CD4-positive, alpha-beta T cell (primary cell): ENCODE measurements around the gene NFE2. TPM values are rescaled to one million over a fixed set of nuclear protein-coding genes. Genes with fewer than 3 reads are reported as not detected.

Source experiments
- ATAC-seq: fragments of 200-7000 bp; cut with Tn5 transposase; one replicate; pipeline ENCODE4 v1.10.0; 2022; ENCODE audit warnings: mild to moderate bottlenecking; ENCODE audit not compliant: poor library complexity
- CTCF ChIA-PET: fragments of 350-600 bp; sonication (Branson Sonifier 250); formaldehyde crosslinking; loops from one replicate; lab custom pipeline; 2021; ENCODE audit warnings: antibody characterized with exemption, inconsistent platforms; lab: Charles Lee
- POLR2A ChIA-PET: fragments of 350-600 bp; sonication (Branson Sonifier 250); formaldehyde crosslinking; loops from one replicate; lab custom pipeline; 2021; ENCODE audit warnings: antibody characterized with exemption, inconsistent platforms; lab: Charles Lee
- DNase-seq, 14 experiments: peaks; one replicate each; pipeline ENCODE4 v3.0.0-alpha.2; 2013 to 2020; ENCODE audit warnings: mixed read lengths in 2 of 14
- H3K27ac ChIP-seq, 2 donors: one replicate each; pipeline versions ENCODE4 v1.5.1 to v1.7.0; 2013; ENCODE audit warnings: low read length in 2 of 2, low read depth in 1 of 2, mild to moderate bottlenecking in 1 of 2
- H3K27me3 ChIP-seq, 2 experiments: 1 replicate in 1 of 2; 2 replicates in 1 of 2; pipeline versions ENCODE4 v1.6.1 to v1.7.0; 2013; ENCODE audit warnings: low read length in 2 of 2, control low read depth in 1 of 2, mild to moderate bottlenecking in 1 of 2, moderate library complexity in 1 of 2; ENCODE audit not compliant: insufficient read depth in 2 of 2, control insufficient read depth in 1 of 2
- H3K36me3 ChIP-seq: one replicate; pipeline ENCODE4 v1.6.1; 2013; ENCODE audit warnings: low read length, control low read depth; ENCODE audit not compliant: insufficient read depth
- H3K4me1 ChIP-seq: one replicate; pipeline ENCODE4 v1.6.1; 2013; ENCODE audit warnings: low read length, control low read depth; ENCODE audit not compliant: insufficient read depth
- H3K4me3 ChIP-seq: one replicate; pipeline ENCODE4 v1.5.1; 2013; ENCODE audit warnings: mild to moderate bottlenecking, low read length, moderate library complexity
- H3K9me3 ChIP-seq, 2 experiments: 1 replicate in 1 of 2; 2 replicates in 1 of 2; pipeline versions ENCODE4 v1.6.1 to v1.7.0; 2013; ENCODE audit warnings: low read length in 2 of 2, mild to moderate bottlenecking in 2 of 2, control low read depth in 1 of 2, moderate library complexity in 1 of 2; ENCODE audit not compliant: control insufficient read depth in 1 of 2, insufficient read depth in 1 of 2
- H3K27ac Mint-ChIP-seq: one replicate; pipeline ENCODE4 v1.8.0; 2020; ENCODE audit warnings: mixed read lengths
- H3K27me3 Mint-ChIP-seq: one replicate; pipeline ENCODE4 v1.8.0; 2021; ENCODE audit warnings: mixed read lengths
- H3K36me3 Mint-ChIP-seq: one replicate; pipeline ENCODE4 v1.8.0; 2021; ENCODE audit warnings: low read depth, mixed read lengths
- H3K4me1 Mint-ChIP-seq: one replicate; pipeline ENCODE4 v1.8.0; 2021; ENCODE audit warnings: low read depth, mixed read lengths
- H3K4me3 Mint-ChIP-seq: one replicate; pipeline ENCODE4 v1.8.0; 2020; ENCODE audit warnings: mild to moderate bottlenecking, mixed read lengths
- H3K9me3 Mint-ChIP-seq: one replicate; pipeline ENCODE4 v1.8.0; 2020; ENCODE audit warnings: mixed read lengths
- intact Hi-C, 2 experiments: fragments of 100-400 bp; cut with DNase I in 1 of 2; cut with micrococcal nuclease in 1 of 2; formaldehyde crosslinking; loops; one replicate each; pipeline versions ENCODE4 v1.15.1 to v1.9.0; 2023 to 2025; cut with DNase I, micrococcal nuclease
- total RNA-seq, 174 experiments: library from RNA in 2 of 174; stranded (reverse) in 2 of 174; gene quantifications; one replicate each; pipeline ENCODE4 v1.2.3 and lab custom pipeline; 2021 to 2026
- TF ChIP-seq, protein P1 (sequence below): fragments of 200-600 bp; IDR thresholded peaks from one replicate; pipeline ENCODE4 v1.8.0; 2022; ENCODE audit warnings: antibody characterized with exemption, mild to moderate bottlenecking

The NFE2 gene
- total RNA-seq, 2 experiments from 2014 or later, result 0.20 TPM; not detected in 1

DNA sequence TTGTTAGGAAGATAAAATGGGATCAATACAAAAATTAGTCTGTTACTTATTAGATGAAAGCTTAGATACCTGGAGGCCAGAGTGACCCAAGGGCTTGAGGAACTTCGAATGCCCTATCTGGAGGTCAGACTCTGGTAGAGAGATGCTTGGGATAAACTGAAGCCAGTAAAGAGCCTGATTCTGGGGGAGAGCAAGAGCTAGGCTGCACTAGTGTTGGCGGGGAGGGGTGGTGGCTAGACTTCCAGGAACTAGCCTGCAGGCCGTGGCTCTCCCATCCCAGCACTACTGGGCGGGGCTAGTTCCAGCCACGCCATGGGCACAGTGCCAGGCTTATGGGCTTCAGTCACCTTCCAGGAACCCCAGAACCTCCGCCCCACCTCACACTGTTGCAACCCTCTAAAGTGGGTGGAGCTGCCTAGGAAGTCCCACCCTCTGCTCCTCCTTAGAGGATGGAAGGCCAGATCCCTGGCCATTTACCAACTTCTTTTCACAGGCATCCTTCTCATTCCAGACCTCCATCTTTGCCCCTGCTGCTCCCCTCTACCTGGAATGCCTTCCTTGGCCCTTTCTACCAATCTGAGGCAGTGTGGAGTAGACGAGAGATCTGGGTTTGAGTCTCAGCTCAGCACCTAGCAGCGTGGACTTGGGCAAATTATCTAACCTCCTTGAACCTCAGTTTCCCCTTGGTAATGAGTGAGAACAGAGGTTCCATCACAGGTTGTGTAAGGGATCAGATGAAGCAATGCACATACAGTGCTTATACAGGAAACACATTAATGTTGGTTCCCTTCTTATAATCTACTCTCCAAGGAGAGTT, 6.3 kb upstream of the NFE2 start:
- Histone ChIP-seq H3K27me3 (peaks cover 4 to 10% of the 10 kb centered on the region in 2 experiments), H3K4me3 (no peak overlapping the region), H3K4me1 (peaks cover 21% of the 10 kb centered on the region), H3K36me3 (no peaks in the 10 kb centered on the region), H3K27ac (no peak overlapping the region), H3K9me3 (peaks cover 0 to 4% of the 10 kb centered on the region in 2 experiments)
- DNase-seq (peak in 5 of 14 experiments; percentile 10 to 65 (median 56)), ATAC-seq (no peak)
- no peaks in the 10 kb centered on the region for H3K36me3 Mint-ChIP-seq
- no peak overlapping the region for H3K27ac Mint-ChIP-seq
- H3K4me1 Mint-ChIP-seq, result peaks cover 13% of the 10 kb centered on the region
- intact Hi-C loops, result no loop called here
- peaks cover 40% of the 10 kb centered on the region for H3K27me3 Mint-ChIP-seq
- POLR2A ChIA-PET, result interaction anchor here (0.8 to 1.2 kb wide), 2 partner anchors 18 to 27 kb away, joined by 3 to 4 read pairs; partner anchors contain the start of genes CBX5, COPZ1 and HNRNPA1
- no peaks in the 10 kb centered on the region for H3K9me3 Mint-ChIP-seq
- TF ChIP-seq, protein P1, sequence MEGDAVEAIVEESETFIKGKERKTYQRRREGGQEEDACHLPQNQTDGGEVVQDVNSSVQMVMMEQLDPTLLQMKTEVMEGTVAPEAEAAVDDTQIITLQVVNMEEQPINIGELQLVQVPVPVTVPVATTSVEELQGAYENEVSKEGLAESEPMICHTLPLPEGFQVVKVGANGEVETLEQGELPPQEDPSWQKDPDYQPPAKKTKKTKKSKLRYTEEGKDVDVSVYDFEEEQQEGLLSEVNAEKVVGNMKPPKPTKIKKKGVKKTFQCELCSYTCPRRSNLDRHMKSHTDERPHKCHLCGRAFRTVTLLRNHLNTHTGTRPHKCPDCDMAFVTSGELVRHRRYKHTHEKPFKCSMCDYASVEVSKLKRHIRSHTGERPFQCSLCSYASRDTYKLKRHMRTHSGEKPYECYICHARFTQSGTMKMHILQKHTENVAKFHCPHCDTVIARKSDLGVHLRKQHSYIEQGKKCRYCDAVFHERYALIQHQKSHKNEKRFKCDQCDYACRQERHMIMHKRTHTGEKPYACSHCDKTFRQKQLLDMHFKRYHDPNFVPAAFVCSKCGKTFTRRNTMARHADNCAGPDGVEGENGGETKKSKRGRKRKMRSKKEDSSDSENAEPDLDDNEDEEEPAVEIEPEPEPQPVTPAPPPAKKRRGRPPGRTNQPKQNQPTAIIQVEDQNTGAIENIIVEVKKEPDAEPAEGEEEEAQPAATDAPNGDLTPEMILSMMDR, result no peak
- H3K4me3 Mint-ChIP-seq, result no peak overlapping the region
- CTCF ChIA-PET, result interaction anchor here (1.6 to 1.9 kb wide), 3 partner anchors 13 to 62 kb away, joined by 3 to 7 read pairs (median 5); no protein-coding TSS in a partner anchor

DNA sequence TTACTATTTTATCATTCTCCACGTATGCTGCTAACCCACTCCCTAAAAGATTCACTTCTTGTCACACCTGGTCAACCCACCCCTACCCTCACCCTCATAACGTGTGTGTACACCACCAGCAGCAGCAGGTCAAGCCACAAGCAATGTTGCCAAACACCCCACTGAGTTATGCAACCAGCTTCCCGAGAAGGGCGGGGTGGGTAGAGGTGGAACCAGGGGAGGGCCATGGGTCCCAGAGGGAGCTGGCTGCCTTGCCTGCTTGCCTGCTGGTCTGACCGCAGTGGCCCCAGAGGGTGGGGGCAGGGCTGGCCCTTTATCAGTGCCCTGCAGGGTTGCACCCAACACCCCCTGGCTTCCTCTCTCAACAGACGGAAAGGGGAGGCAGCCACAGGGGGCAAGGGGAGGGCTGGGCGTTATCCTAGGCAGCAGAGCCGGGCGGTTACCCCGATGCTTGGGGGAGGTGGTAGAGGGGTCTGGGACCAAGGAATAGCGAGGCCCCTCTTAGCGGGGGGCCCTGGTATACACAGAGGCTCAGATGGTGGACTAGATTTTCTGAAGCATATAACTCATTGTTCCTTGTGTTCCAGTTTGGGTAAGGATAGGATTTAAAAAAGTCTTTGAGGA, 3.5 kb upstream of the NFE2 start:
- Histone ChIP-seq H3K4me3 (no peak overlapping the region), H3K4me1 (peaks cover 35% of the 10 kb centered on the region), H3K36me3 (no peaks in the 10 kb centered on the region), H3K27me3 (peaks cover 24 to 38% of the 10 kb centered on the region in 2 experiments), H3K27ac (no peak overlapping the region), H3K9me3 (peaks cover 0 to 12% of the 10 kb centered on the region in 2 experiments)
- peaks cover 24% of the 10 kb centered on the region for H3K4me1 Mint-ChIP-seq
- H3K36me3 Mint-ChIP-seq, result no peaks in the 10 kb centered on the region
- DNase-seq (peak in 4 of 14 experiments; percentile 10 to 59 (median 54)), ATAC-seq (peak; percentile 37)
- peaks cover 66% of the 10 kb centered on the region for H3K27me3 Mint-ChIP-seq
- no peak overlapping the region for H3K4me3 Mint-ChIP-seq
- ChIA-PET POLR2A (interaction anchor here (0.6 kb wide), 1 partner anchor 104 kb away, joined by 3 read pairs; no protein-coding TSS in a partner anchor), CTCF (no interaction called here)
- intact Hi-C loops, result no loop called here
- H3K9me3 Mint-ChIP-seq, result no peaks in the 10 kb centered on the region
- H3K27ac Mint-ChIP-seq, result no peak overlapping the region
- TF ChIP-seq, protein P1, result no peak

DNA sequence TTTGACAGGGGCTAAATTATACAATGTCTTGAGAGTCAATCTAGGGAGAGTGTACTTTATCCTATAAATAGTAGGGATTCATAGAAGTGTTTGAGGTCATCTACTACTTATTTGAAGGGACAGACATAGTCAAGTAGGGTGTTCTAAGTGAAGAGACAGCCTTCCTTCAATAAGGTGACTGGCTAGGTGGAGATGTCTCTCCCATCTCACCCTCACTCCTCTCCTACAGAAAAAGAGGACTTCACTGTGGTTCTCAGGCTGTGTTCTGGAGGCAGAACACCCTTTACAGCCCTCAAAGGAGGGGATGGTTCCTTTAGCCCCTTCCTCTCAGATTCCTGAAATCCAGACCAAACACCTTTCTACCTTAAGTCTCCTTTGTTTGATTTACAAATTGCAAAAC, 2.8 kb upstream of the NFE2 start:
- Histone ChIP-seq H3K27me3 (peaks cover 27 to 39% of the 10 kb centered on the region in 2 experiments), H3K4me3 (no peak overlapping the region), H3K9me3 (peaks cover 0 to 12% of the 10 kb centered on the region in 2 experiments), H3K27ac (no peak overlapping the region), H3K36me3 (no peaks in the 10 kb centered on the region), H3K4me1 (peaks cover 35% of the 10 kb centered on the region)
- ChIA-PET CTCF (no interaction called here), POLR2A (interaction anchor here (0.6 kb wide), 1 partner anchor 103 kb away, joined by 3 read pairs; no protein-coding TSS in a partner anchor)
- no peak overlapping the region for H3K27ac Mint-ChIP-seq
- H3K9me3 Mint-ChIP-seq, result no peaks in the 10 kb centered on the region
- H3K36me3 Mint-ChIP-seq, result no peaks in the 10 kb centered on the region
- peaks cover 71% of the 10 kb centered on the region for H3K27me3 Mint-ChIP-seq
- intact Hi-C loops, result no loop called here
- no peak for DNase-seq
- TF ChIP-seq, protein P1, result no peak
- peaks cover 24% of the 10 kb centered on the region for H3K4me1 Mint-ChIP-seq
- ATAC-seq, result no peak
- H3K4me3 Mint-ChIP-seq, result no peak overlapping the region
